Measurements from ENCODE around the gene CD74. TPM values are rescaled to one million over a fixed set of nuclear protein-coding genes. Genes with fewer than 3 reads are reported as not detected.
A peak's percentile ranks its signal among the peaks of the same experiment; 100 is the strongest.

The CD74 gene
- total RNA-seq, 3 donors from 2014 or later (not counting 1 experiment from before 2014, with no cell fraction given) = 550 to 913 (median 748) TPM

GRCh38 chr5:150406723-150407095 is 6.0 kb downstream of the CD74 start:
- no peaks in the 10 kb centered on the region for H3K27me3 ChIP-seq (ENCODE audit: control insufficient read depth, insufficient read depth, low read length)
- WGBS (ENCODE audit: insufficient coverage) = 88% methylated on average over 10 of the region's 10 CpGs
- intact Hi-C loops (cut with micrococcal nuclease) = no loop called here
- Mint-ChIP-seq H3K9me3 (no peaks in the 10 kb centered on the region), H3K4me3 (no peak overlapping the region), H3K36me3 (no peaks in the 10 kb centered on the region), H3K4me1 (peaks cover 24 to 34% of the 10 kb centered on the region in 2 donors), H3K27me3 (ENCODE audit: low read depth in 2 of 2) (no peaks in the 10 kb centered on the region), H3K27ac (peak overlapping the region; percentile 29 to 34)
- no peak overlapping the region for H3K4me3 ChIP-seq (ENCODE audit: low read length)
- TF ChIP-seq CTCF (IDR thresholded peaks at IDR 0.05) = no peak
- H3K9me3 ChIP-seq (ENCODE audit: control insufficient read depth, insufficient read depth, low read length) = no peaks in the 10 kb centered on the region
- peaks cover 64% of the 10 kb centered on the region for H3K36me3 ChIP-seq (ENCODE audit: control insufficient read depth, insufficient read depth, low read length)
- H3K4me1 ChIP-seq (ENCODE audit: control insufficient read depth, insufficient read depth, low read length) = peaks cover 54% of the 10 kb centered on the region
- DNase-seq = no peak
- H3K27ac ChIP-seq (ENCODE audit: low read length) = peak overlapping the region; percentile 18
- no peak for ATAC-seq

GRCh38 chr5:150406103-150406722 is 6.5 kb downstream of the CD74 start:
- no peak overlapping the region for H3K4me3 ChIP-seq (ENCODE audit: low read length)
- H3K4me1 ChIP-seq (ENCODE audit: control insufficient read depth, insufficient read depth, low read length) = peaks cover 49% of the 10 kb centered on the region
- H3K27ac ChIP-seq (ENCODE audit: low read length) = peak overlapping the region; percentile 18
- H3K4me1 Mint-ChIP-seq = peaks cover 23 to 34% of the 10 kb centered on the region in 2 donors
- H3K27me3 ChIP-seq (ENCODE audit: control insufficient read depth, insufficient read depth, low read length) = no peaks in the 10 kb centered on the region
- H3K27me3 Mint-ChIP-seq (ENCODE audit: low read depth in 2 of 2) = no peaks in the 10 kb centered on the region
- no peak for ATAC-seq
- H3K36me3 ChIP-seq (ENCODE audit: control insufficient read depth, insufficient read depth, low read length) = peaks cover 69% of the 10 kb centered on the region
- H3K4me3 Mint-ChIP-seq = peak overlapping the region; percentile 68
- H3K9me3 Mint-ChIP-seq = no peaks in the 10 kb centered on the region
- no peaks in the 10 kb centered on the region for H3K9me3 ChIP-seq (ENCODE audit: control insufficient read depth, insufficient read depth, low read length)
- WGBS (ENCODE audit: insufficient coverage) = 98% methylated on average over 4 of the region's 4 CpGs
- no peaks in the 10 kb centered on the region for H3K36me3 Mint-ChIP-seq
- TF ChIP-seq CTCF (IDR thresholded peaks at IDR 0.05) = no peak
- intact Hi-C loops (cut with micrococcal nuclease) = no loop called here
- no peak for DNase-seq
- H3K27ac Mint-ChIP-seq = peak overlapping the region; percentile 44 to 67

GRCh38 chr5:150404941-150405816 is 7.5 kb downstream of the CD74 start:
- no peaks in the 10 kb centered on the region for H3K27me3 ChIP-seq (ENCODE audit: control insufficient read depth, insufficient read depth, low read length)
- WGBS (ENCODE audit: insufficient coverage) = 94% methylated on average over 9 of the region's 9 CpGs
- H3K36me3 ChIP-seq (ENCODE audit: control insufficient read depth, insufficient read depth, low read length) = peaks cover 79% of the 10 kb centered on the region
- no peak for TF ChIP-seq CTCF (IDR thresholded peaks at IDR 0.05)
- Mint-ChIP-seq H3K36me3 (no peaks in the 10 kb centered on the region), H3K27ac (no peak overlapping the region), H3K4me1 (peaks cover 17 to 28% of the 10 kb centered on the region in 2 donors), H3K4me3 (no peak overlapping the region), H3K9me3 (no peaks in the 10 kb centered on the region), H3K27me3 (ENCODE audit: low read depth in 2 of 2) (no peaks in the 10 kb centered on the region)
- no peak for ATAC-seq
- peaks cover 39% of the 10 kb centered on the region for H3K4me1 ChIP-seq (ENCODE audit: control insufficient read depth, insufficient read depth, low read length)
- no peaks in the 10 kb centered on the region for H3K9me3 ChIP-seq (ENCODE audit: control insufficient read depth, insufficient read depth, low read length)
- DNase-seq = no peak
- peak overlapping the region; percentile 3 for H3K27ac ChIP-seq (ENCODE audit: low read length)
- intact Hi-C loops (cut with micrococcal nuclease) = no loop called here
- no peak overlapping the region for H3K4me3 ChIP-seq (ENCODE audit: low read length)
